Colonic mucosa (tissue), 4 donors: ENCODE results near the gene CAVIN1. TPM values are rescaled to one million over a fixed set of nuclear protein-coding genes. Genes with fewer than 3 reads are reported as not detected.

Source experiments
- DNase-seq: peaks from one replicate; pipeline ENCODE4 v3.0.0-alpha.2; 2020
- H3K27ac ChIP-seq: fragments of 200-600 bp; one replicate; pipeline ENCODE4 v1.8.0; 2021
- H3K27me3 ChIP-seq: fragments of 200-600 bp; one replicate; pipeline ENCODE4 v1.8.0; 2021
- H3K36me3 ChIP-seq: fragments of 200-600 bp; one replicate; pipeline ENCODE4 v1.8.0; 2021
- H3K4me1 ChIP-seq: fragments of 200-600 bp; one replicate; pipeline ENCODE4 v1.8.0; 2021; ENCODE audit warnings: mild to moderate bottlenecking
- H3K4me3 ChIP-seq: fragments of 200-600 bp; one replicate; pipeline ENCODE4 v1.8.0; 2021
- H3K9ac ChIP-seq, 2 donors: one replicate each; pipeline ENCODE4 v1.7.0; 2013; ENCODE audit warnings: control low read depth in 2 of 2, low read depth in 2 of 2, low read length in 2 of 2
- H3K9me3 ChIP-seq: fragments of 200-600 bp; one replicate; pipeline ENCODE4 v1.8.0; 2021
- intact Hi-C: fragments of 100-400 bp; cut with DNase I; formaldehyde crosslinking; loops from one replicate; pipeline ENCODE4 v1.14.1; 2022
- total RNA-seq, 2 donors: library from RNA; stranded (reverse); fragmentation: NEBNext Ultra II Directional in 1 of 2; extraction: Animal tissue kit (Norgen Biotek cat#: 25700) in 1 of 2; gene quantifications; one replicate each; pipeline ENCODE4 v1.2.1, GENCODE V29; 2021
- TF ChIP-seq, protein P1 (sequence below): fragments of 200-600 bp; IDR thresholded peaks from one replicate; pipeline ENCODE4 v1.8.0; 2022; ENCODE audit warnings: antibody characterized with exemption, mild to moderate bottlenecking
- donor health status: healthy.
- donor health status: DM: no; HTN: no; CAD: no.
- donor health status: DM: no; HTN: no; CAD: no.

Gene CAVIN1
- total RNA-seq, 2 donors from 2014 or later: 25.2 to 74.6 TPM

DNA sequence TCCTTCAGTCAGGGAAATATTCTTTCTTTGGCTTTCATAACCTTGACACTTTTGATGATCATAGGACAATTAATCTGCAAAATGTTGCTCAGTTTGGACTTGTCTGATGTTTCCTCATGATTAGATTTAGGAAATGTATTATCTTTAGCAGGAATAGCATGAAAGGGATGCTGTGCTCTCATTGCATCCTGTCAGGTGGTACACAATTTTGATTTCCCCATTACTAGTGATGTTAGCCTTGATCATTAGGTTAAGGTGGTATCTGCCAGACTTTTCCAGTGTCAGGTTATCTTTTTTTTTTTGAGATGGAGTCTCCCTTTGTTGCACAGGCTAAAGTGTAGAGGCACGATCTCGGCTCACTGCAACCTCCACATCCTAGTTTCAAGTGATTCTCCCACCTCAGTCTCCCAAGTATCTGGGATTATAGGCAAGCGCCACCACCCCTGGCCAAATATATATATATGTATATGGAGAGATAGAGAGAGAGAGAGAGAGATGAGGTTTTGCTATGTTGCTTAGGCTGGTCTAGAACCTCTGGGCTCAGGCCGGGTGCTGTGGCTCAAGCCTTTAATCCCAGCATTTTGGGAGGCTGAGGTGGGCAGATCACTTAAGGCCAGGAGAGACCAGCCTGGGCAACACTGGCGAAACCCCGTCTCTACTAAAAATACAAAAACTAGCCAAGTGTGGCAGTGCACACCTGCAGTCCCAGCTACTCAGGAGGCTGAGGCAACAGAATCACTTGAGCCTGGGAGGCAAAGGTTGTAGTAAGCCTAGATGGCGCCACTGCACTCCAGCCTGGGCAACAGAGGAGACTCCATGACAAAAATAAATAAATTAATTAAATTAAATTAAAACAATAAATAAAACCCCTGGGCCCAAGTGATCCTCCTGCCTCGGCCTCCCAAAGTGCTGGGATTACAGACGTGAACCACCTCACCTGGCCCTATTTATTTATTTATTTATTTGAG, 15.8 kb upstream of the CAVIN1 start:
- Histone ChIP-seq H3K9ac (no peak overlapping the region), H3K27ac (no peak overlapping the region), H3K4me1 (no peaks in the 10 kb centered on the region), H3K36me3 (no peaks in the 10 kb centered on the region), H3K4me3 (no peak overlapping the region), H3K27me3 (no peaks in the 10 kb centered on the region), H3K9me3 (no peaks in the 10 kb centered on the region)
- TF ChIP-seq, protein P1, sequence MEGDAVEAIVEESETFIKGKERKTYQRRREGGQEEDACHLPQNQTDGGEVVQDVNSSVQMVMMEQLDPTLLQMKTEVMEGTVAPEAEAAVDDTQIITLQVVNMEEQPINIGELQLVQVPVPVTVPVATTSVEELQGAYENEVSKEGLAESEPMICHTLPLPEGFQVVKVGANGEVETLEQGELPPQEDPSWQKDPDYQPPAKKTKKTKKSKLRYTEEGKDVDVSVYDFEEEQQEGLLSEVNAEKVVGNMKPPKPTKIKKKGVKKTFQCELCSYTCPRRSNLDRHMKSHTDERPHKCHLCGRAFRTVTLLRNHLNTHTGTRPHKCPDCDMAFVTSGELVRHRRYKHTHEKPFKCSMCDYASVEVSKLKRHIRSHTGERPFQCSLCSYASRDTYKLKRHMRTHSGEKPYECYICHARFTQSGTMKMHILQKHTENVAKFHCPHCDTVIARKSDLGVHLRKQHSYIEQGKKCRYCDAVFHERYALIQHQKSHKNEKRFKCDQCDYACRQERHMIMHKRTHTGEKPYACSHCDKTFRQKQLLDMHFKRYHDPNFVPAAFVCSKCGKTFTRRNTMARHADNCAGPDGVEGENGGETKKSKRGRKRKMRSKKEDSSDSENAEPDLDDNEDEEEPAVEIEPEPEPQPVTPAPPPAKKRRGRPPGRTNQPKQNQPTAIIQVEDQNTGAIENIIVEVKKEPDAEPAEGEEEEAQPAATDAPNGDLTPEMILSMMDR: peak; percentile 53
- intact Hi-C loops: no loop called here
- peak; percentile 61 for DNase-seq

DNA sequence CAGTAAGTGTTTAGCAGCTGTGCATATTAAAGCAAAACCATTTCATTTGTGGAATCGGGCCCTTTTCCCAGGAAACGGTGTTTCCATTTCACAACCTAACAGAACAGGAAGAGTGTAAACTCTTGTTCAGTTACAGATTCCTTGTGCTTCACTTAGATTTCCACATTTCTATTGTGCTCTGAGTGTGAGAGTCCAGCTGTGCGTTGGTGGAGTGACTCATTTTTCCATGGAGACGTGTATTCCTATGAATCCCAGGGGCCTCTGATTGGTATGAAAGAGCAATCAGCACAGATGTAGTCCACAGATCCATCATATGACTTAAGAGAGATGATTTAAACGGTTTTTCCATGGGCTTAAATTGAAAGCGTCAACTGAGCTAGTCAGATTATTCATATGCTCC, 13.3 kb upstream of the CAVIN1 start:
- Histone ChIP-seq H3K4me3 (no peak overlapping the region), H3K4me1 (no peaks in the 10 kb centered on the region), H3K36me3 (no peaks in the 10 kb centered on the region), H3K9me3 (no peaks in the 10 kb centered on the region), H3K27ac (peak overlapping the region; percentile 25), H3K9ac (no peak overlapping the region), H3K27me3 (no peaks in the 10 kb centered on the region)
- TF ChIP-seq, protein P1: no peak
- DNase-seq: no peak
- intact Hi-C loops: no loop called here

DNA sequence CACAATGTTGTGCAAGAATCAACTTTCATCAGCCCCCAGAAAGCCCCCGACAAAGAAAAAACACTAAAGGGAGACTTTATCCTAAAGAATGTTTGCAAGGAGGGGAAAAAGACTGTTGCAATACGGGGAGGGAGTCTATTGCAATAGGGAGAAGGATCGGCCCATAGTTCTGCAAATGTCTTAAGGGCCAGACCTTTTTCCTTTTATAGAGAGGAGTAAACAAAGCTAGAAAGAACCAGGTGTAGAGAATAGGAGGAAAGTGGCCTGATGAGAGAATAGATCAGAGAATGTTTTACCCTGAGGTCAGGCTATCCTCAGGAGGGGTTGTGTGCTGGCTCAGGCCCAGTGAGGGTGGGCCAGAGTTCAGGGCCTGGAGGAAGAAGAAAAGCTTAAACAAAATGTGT, 8.7 kb upstream of the CAVIN1 start:
- Histone ChIP-seq H3K4me3 (no peak overlapping the region), H3K9ac (no peak overlapping the region), H3K4me1 (no peaks in the 10 kb centered on the region), H3K9me3 (no peaks in the 10 kb centered on the region), H3K27ac (no peak overlapping the region), H3K27me3 (no peaks in the 10 kb centered on the region), H3K36me3 (no peaks in the 10 kb centered on the region)
- TF ChIP-seq, protein P1: no peak
- intact Hi-C loops: no loop called here
- DNase-seq: no peak

DNA sequence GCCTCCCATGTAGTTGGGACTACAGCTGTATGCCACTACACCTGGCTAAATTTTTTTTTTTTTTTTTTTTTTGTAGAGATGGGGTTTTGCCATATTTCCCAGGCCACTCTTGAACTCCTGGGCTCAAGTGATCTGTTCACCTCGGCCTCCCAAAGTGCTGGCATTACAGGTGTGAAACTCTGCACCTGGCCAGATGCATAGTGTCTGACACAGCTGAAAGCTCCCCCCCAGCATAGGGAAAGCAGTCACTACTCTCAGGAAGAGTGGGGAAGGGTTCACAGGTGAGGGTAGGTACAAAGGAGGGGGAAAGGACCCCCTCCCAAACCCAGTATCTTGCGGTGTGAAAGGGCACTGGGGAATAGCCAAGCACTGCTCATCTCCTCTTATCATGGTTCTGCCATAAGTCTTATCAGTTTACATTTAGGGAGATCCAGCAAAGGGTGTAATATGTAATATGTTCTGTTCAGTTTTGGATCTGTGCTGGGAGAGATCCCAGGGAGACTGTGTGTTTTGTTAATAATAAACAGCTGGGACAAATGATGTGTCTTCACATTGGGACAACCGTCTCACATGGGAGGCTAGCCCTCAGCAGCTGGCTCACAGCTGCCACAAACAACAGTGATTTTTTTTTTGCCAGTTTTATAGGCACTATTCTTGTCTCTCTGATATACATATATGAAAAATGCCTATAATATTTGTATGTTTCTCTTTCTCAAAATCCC, 6.8 kb upstream of the CAVIN1 start:
- H3K27ac ChIP-seq: no peak overlapping the region
- H3K4me3 ChIP-seq: no peak overlapping the region
- DNase-seq: no peak
- intact Hi-C loops: loop anchor here (2.0 kb wide), 1 partner anchor 87 kb away; no protein-coding TSS in a partner anchor
- H3K9me3 ChIP-seq: no peaks in the 10 kb centered on the region
- H3K9ac ChIP-seq: no peak overlapping the region
- H3K4me1 ChIP-seq: no peaks in the 10 kb centered on the region
- H3K36me3 ChIP-seq: no peaks in the 10 kb centered on the region
- no peaks in the 10 kb centered on the region for H3K27me3 ChIP-seq
- TF ChIP-seq, protein P1: no peak

DNA sequence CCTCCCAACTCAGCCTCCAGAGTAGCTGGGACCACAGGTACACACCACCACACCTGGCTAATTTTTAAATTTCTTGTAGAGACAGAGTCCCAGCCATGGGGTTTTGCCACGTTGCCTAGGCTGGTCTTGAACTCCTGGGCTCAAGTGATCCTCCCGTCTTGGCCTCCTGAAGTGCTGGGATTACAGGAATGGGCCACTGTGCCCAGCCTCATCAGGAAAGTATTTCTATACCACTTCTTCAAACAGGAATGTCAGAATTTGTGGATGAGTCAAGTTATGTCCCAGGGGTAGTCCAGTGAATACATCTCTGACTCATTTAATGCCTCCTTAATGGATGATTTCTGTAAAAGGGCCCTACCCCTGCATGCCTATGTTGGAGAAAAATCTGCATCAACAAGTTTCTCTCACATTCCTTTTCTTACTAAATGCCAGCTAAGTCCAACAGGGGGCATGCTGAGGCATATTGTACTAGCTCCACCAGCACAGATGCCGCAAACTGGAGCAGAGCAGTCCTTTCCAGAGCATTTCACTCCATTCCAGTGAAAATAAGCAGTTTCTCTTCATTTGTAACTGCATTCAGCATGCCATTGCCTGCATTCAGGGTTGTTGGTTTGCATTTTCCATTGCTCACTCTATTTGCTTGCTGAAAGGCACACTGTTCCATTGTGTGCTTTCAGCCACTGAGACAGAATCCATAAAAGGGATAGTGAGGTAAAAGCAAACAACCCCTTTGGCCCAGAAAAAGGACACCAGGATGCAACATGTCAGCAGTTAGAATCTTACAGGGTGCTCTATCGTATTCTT, 5.3 kb upstream of the CAVIN1 start:
- H3K36me3 ChIP-seq: no peaks in the 10 kb centered on the region
- H3K27ac ChIP-seq: no peak overlapping the region
- TF ChIP-seq, protein P1: peak; percentile 74
- intact Hi-C loops: loop anchor here (2.0 kb wide), 1 partner anchor 88 kb away; no protein-coding TSS in a partner anchor
- DNase-seq: peak; percentile 70
- no peak overlapping the region for H3K4me3 ChIP-seq
- peak overlapping the region in 1 of 2 donors; percentile 61 for H3K9ac ChIP-seq
- H3K27me3 ChIP-seq: no peaks in the 10 kb centered on the region
- H3K4me1 ChIP-seq: no peaks in the 10 kb centered on the region
- H3K9me3 ChIP-seq: no peaks in the 10 kb centered on the region
